HG03571 (cell line): ENCODE data around the gene KRTAP3-1.

Experiments used
- ATAC-seq: cut with Tn5 transposase; IDR thresholded peaks from one replicate; pipeline ENCODE4 v1.9.1; 2021; ENCODE audit not compliant: unreplicated experiment

The KRTAP3-1 gene

GRCh38 chr17:40980596-40980995 is 28.3 kb downstream of the KRTAP3-1 start:
- ATAC-seq: no peak

GRCh38 chr17:40980117-40980516 is 28.8 kb downstream of the KRTAP3-1 start:
- no peak for ATAC-seq

GRCh38 chr17:40978575-40979151 is 30.3 kb downstream of the KRTAP3-1 start:
- no peak for ATAC-seq

- no peak for ATAC-seq
These were observed 33.4 kb downstream of the KRTAP3-1 start for GRCh38 chr17:40975516-40975915.

- no peak for ATAC-seq
These were observed 34.6 kb downstream of the KRTAP3-1 start for GRCh38 chr17:40974366-40974765.

- ATAC-seq: no peak
These were observed 41.3 kb downstream of the KRTAP3-1 start for GRCh38 chr17:40967582-40967981.

GRCh38 chr17:40966848-40967247 is 42.1 kb downstream of the KRTAP3-1 start, which contains the start of gene KRT39:
KRT39 (minus strand) TSS chr17:40966948; CDS start chr17:40966856, 92 bp downstream.
- ATAC-seq: no peak

GRCh38 chr17:40963838-40964237 is 45.1 kb downstream of the KRTAP3-1 start:
- no peak for ATAC-seq

- ATAC-seq: no peak
These were observed 46.8 kb downstream of the KRTAP3-1 start for GRCh38 chr17:40962059-40962561.

GRCh38 chr17:40961591-40961990 is 47.3 kb downstream of the KRTAP3-1 start:
- no peak for ATAC-seq

GRCh38 chr17:40960144-40960543 is 48.8 kb downstream of the KRTAP3-1 start:
- ATAC-seq: no peak
